A673 (cell line): Measurements from ENCODE around the gene HILPDA. TPM values are rescaled to one million over a fixed set of nuclear protein-coding genes. Genes with fewer than 3 reads are reported as not detected.

Experiments used
- BruUV-seq: library from RNA; stranded (reverse); fragments of 400-500 nt; replicated peaks from 2 replicates; lab custom pipeline; 2021; lab: Mats Ljungman, UMichigan
- CTCF ChIA-PET: fragments of 300-600 bp; sonication (Branson Sonifier 250); formaldehyde crosslinking; loops from one replicate; lab custom pipeline; 2022; ENCODE audit warnings: antibody characterized with exemption; lab: Charles Lee
- POLR2A ChIA-PET: fragments of 300-600 bp; sonication (Branson Sonifier 250); formaldehyde crosslinking; loops from one replicate; lab custom pipeline; 2022; ENCODE audit warnings: antibody characterized with exemption; ENCODE audit not compliant: low non-redundant PET; lab: Charles Lee
- DNase-seq: peaks from one replicate; pipeline ENCODE4 v3.0.0-alpha.2; 2015; ENCODE audit warnings: low spot score
- H3K27ac ChIP-seq: fragments of 200-600 bp; sonication (generic); 2 replicates; pipeline ENCODE4 v1.5.1; 2016; ENCODE audit warnings: mixed run types, low read depth, mild to moderate bottlenecking, mixed read lengths, antibody characterized with exemption, low read length; ENCODE audit not compliant: poor library complexity, severe bottlenecking
- H3K27me3 ChIP-seq: fragments of 200-600 bp; sonication (generic); replicated peaks from 2 replicates; pipeline ENCODE4 v1.6.1; 2017; ENCODE audit warnings: mixed run types, low read depth, mild to moderate bottlenecking, mixed read lengths, antibody characterized with exemption, low read length; ENCODE audit not compliant: insufficient read depth, poor library complexity
- H3K36me3 ChIP-seq: fragments of 200-600 bp; sonication (generic); 2 replicates; pipeline ENCODE4 v1.6.1; 2016; ENCODE audit warnings: mixed run types, mild to moderate bottlenecking, mixed read lengths, antibody characterized with exemption, low read length; ENCODE audit not compliant: insufficient read depth, poor library complexity, severe bottlenecking
- H3K4me1 ChIP-seq: fragments of 200-600 bp; sonication (generic); 2 replicates; pipeline ENCODE4 v1.6.1; 2017; ENCODE audit warnings: mixed run types, mild to moderate bottlenecking, mixed read lengths, antibody characterized with exemption, low read length; ENCODE audit not compliant: insufficient read depth, poor library complexity, severe bottlenecking
- H3K4me3 ChIP-seq: fragments of 200-600 bp; sonication (generic); 2 replicates; pipeline ENCODE4 v1.5.1; 2016; ENCODE audit warnings: low read depth, mixed run types, mild to moderate bottlenecking, mixed read lengths, low read length; ENCODE audit not compliant: poor library complexity, severe bottlenecking
- H3K9me3 ChIP-seq: fragments of 200-600 bp; sonication (generic); 2 replicates; pipeline ENCODE4 v1.6.1; 2016; ENCODE audit warnings: mixed run types, low read depth, mild to moderate bottlenecking, mixed read lengths, antibody characterized with exemption, low read length; ENCODE audit not compliant: poor library complexity, severe bottlenecking
- CTCF ChIP-seq: fragments of 300-800, 200-600 bp; sonication (generic); conservative IDR thresholded peaks from 2 replicates; pipeline ENCODE4 v1.5.1; 2017; ENCODE audit warnings: low read depth, mild to moderate bottlenecking, antibody characterized with exemption, low read length, moderate library complexity, mixed read lengths
- EZH2 ChIP-seq: fragments of 200-600 bp; sonication (generic); IDR thresholded peaks from 2 replicates; pipeline ENCODE4 v1.6.1; 2017; ENCODE audit warnings: borderline replicate concordance, low read depth, mild to moderate bottlenecking, mixed read lengths, antibody characterized with exemption, low read length; ENCODE audit not compliant: poor library complexity, severe bottlenecking
- intact Hi-C: fragments of 100-400 bp; cut with micrococcal nuclease; formaldehyde crosslinking; loops from one replicate; pipeline ENCODE4 v1.10.0; 2022; ENCODE audit not compliant: unreplicated experiment
- total RNA-seq: library from RNA; stranded (reverse); gene quantifications from 2 replicates; pipeline ENCODE4 v1.2.3, GENCODE V29; 2021

The HILPDA gene
- total RNA-seq, 1 experiment from 2014 or later, result 36.1 TPM

DNA sequence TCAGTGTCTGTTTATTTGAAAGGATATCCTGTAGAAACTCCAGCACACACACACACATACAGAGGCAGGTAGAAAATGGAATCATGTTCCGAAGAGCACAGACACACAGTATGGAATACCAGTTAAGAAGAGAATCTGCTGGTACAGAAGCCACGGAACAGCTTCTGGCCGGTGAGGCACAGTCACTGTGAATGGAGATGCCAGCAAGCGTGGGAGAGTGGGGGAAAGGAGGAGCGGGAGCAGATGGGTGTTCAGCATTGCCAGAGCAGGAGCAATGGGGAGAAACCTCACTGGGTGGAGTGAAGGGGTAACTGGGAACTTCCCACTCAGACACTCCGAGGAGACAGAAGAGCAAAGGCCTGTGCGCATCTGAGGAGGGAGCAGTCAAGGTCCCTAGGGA lies 36.4 kb upstream of the HILPDA start:
- Histone ChIP-seq H3K27me3 (no peaks in the 10 kb centered on the region), H3K9me3 (no peaks in the 10 kb centered on the region), H3K4me1 (no peaks in the 10 kb centered on the region), H3K27ac (no peak overlapping the region), H3K36me3 (no peaks in the 10 kb centered on the region), H3K4me3 (no peak overlapping the region)
- no TSS peak for BruUV-seq
- no peak for TF ChIP-seq EZH2
- TF ChIP-seq CTCF, result no peak
- no peak for DNase-seq
- intact Hi-C loops, result no loop called here
- CTCF ChIA-PET, result no interaction called here
- POLR2A ChIA-PET, result no interaction called here

GRCh38 chr7:128420773-128421172 lies 34.9 kb upstream of the HILPDA start:
- Histone ChIP-seq H3K4me1 (no peaks in the 10 kb centered on the region), H3K9me3 (no peaks in the 10 kb centered on the region), H3K4me3 (no peak overlapping the region), H3K36me3 (no peaks in the 10 kb centered on the region), H3K27me3 (no peaks in the 10 kb centered on the region), H3K27ac (no peak overlapping the region)
- no peak for DNase-seq
- intact Hi-C loops, result loop anchor here (10.0 kb wide), 1 partner anchor 254 kb away; the partner anchor contains the start of gene GARIN1A
- ChIA-PET POLR2A (no interaction called here), CTCF (no interaction called here)
- no TSS peak for BruUV-seq
- TF ChIP-seq EZH2 (no peak), CTCF (no peak)

- CTCF ChIA-PET, result no interaction called here
- no peak overlapping the region for H3K27ac ChIP-seq
- TF ChIP-seq CTCF (no peak), EZH2 (no peak)
- DNase-seq, result no peak
- H3K4me1 ChIP-seq, result no peaks in the 10 kb centered on the region
- H3K27me3 ChIP-seq, result no peaks in the 10 kb centered on the region
- no peaks in the 10 kb centered on the region for H3K9me3 ChIP-seq
- POLR2A ChIA-PET, result no interaction called here
- H3K36me3 ChIP-seq, result no peaks in the 10 kb centered on the region
- intact Hi-C loops, result loop anchor here (10.0 kb wide), 1 partner anchor 253 kb away; the partner anchor contains the start of gene GARIN1A
- no TSS peak for BruUV-seq
- H3K4me3 ChIP-seq, result no peak overlapping the region
Measured at GRCh38 chr7:128421384-128421783, 34.3 kb upstream of the HILPDA start.
